ENCODE results near the gene ABCG8. TPM values are rescaled to one million over a fixed set of nuclear protein-coding genes. Genes with fewer than 3 reads are reported as not detected.

ABCG8 gene
- total RNA-seq, 6 experiments from 2014 or later, result 30.1 to 116 (median 49.0) TPM

DNA sequence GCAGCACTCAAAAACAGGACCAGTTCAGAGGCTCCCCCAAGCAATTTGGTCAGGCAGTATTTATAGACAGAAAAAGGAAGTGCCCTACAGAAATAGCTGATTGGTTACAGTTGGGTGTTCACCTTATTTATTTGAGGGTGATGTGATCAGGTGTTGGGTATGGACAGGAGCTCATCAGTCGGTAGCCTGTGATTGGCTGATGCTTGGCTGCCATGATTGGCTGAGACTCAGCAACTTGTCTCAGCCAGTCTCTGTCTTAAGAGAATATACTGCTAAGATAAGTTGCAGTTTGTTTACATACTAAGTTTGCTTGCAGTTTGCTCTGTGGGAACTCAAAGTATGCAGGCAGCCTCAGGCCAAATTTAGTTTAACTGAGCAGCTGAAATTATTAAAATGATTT is 9.4 kb downstream of the ABCG8 start:
- ATAC-seq, result peak in 1 of 4 donors; percentile 7
- no peak for DNase-seq
- H3K27me3 ChIP-seq, result no peaks in the 10 kb centered on the region
- H3K4me1 ChIP-seq, result peaks cover 0 to 65% (median 17%) of the 10 kb centered on the region in 4 donors
- 71% methylated on average over 1 of the region's 1 CpG for WGBS (ENCODE audit: insufficient coverage, low coverage, low lambda C conversion rate, missing lambda C conversion rate)
- no peaks in the 10 kb centered on the region for H3K9me3 ChIP-seq
- TF ChIP-seq, protein P1, sequence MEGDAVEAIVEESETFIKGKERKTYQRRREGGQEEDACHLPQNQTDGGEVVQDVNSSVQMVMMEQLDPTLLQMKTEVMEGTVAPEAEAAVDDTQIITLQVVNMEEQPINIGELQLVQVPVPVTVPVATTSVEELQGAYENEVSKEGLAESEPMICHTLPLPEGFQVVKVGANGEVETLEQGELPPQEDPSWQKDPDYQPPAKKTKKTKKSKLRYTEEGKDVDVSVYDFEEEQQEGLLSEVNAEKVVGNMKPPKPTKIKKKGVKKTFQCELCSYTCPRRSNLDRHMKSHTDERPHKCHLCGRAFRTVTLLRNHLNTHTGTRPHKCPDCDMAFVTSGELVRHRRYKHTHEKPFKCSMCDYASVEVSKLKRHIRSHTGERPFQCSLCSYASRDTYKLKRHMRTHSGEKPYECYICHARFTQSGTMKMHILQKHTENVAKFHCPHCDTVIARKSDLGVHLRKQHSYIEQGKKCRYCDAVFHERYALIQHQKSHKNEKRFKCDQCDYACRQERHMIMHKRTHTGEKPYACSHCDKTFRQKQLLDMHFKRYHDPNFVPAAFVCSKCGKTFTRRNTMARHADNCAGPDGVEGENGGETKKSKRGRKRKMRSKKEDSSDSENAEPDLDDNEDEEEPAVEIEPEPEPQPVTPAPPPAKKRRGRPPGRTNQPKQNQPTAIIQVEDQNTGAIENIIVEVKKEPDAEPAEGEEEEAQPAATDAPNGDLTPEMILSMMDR (IDR thresholded peaks at IDR 0.05), result no peak
- TF ChIP-seq POLR2A (IDR thresholded peaks at IDR 0.05), result no peak
- peaks cover 0 to 57% (median 11%) of the 10 kb centered on the region in 4 donors for H3K36me3 ChIP-seq
- peak overlapping the region in 1 of 3 donors; percentile 95 for H3K27ac ChIP-seq
- intact Hi-C loops (cut with DNase I), result no loop called here
- no peak overlapping the region for H3K4me3 ChIP-seq

DNA sequence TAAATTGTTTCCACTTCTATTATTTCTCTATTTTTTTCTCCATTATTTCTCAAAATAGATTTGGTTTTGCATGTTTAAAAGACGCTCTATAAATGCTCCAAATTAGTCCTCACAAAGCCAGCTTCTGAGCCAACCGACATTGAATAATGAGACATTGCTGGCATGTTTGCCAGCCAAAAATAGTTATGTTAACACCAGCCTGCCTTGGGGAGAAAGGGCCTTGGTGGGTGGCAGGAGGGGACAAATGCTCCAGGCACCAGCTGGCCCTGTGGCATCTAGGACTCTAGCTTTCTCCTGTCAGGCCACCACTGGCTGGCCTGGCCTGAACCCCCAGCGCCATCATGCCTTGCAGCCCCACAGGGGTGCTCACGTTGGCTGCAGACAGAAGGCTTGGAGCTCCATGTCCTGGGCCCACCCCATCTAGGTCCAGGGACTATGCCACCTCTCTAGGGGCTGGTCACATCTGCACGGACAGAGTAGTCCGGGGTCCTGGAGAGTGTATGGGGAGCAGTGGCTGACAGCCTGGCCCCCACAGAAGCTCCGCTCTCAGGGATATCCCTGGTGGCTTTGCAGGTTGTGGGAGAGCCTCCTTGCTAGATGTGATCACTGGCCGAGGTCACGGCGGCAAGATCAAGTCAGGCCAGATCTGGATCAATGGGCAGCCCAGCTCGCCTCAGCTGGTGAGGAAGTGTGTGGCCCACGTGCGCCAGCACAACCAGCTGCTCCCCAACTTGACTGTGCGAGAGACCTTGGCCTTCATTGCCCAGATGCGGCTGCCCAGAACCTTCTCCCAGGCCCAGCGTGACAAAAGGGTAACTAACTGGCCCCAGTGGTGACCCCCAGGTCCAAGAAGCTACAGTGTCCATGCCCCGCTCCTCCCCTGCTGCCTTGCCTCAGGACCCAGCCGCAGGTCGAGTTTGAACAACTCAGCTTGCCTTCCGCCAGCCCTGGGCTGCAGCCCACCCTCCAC is 12.5 kb downstream of the ABCG8 start:
- TF ChIP-seq, protein P1 (IDR thresholded peaks at IDR 0.05), result no peak
- no peak for TF ChIP-seq POLR2A (IDR thresholded peaks at IDR 0.05)
- Histone ChIP-seq H3K9me3 (no peaks in the 10 kb centered on the region), H3K4me1 (peaks cover 0 to 40% (median 8%) of the 10 kb centered on the region in 4 donors), H3K27ac (peak overlapping the region in 1 of 3 donors; percentile 37), H3K4me3 (no peak overlapping the region), H3K36me3 (peaks cover 0 to 70% (median 16%) of the 10 kb centered on the region in 4 donors), H3K27me3 (no peaks in the 10 kb centered on the region)
- ATAC-seq, result no peak
- DNase-seq, result no peak
- intact Hi-C loops (cut with DNase I), result no loop called here
- 68% methylated on average over 4 of the region's 20 CpGs for WGBS (ENCODE audit: insufficient coverage, low coverage, low lambda C conversion rate, missing lambda C conversion rate)

DNA sequence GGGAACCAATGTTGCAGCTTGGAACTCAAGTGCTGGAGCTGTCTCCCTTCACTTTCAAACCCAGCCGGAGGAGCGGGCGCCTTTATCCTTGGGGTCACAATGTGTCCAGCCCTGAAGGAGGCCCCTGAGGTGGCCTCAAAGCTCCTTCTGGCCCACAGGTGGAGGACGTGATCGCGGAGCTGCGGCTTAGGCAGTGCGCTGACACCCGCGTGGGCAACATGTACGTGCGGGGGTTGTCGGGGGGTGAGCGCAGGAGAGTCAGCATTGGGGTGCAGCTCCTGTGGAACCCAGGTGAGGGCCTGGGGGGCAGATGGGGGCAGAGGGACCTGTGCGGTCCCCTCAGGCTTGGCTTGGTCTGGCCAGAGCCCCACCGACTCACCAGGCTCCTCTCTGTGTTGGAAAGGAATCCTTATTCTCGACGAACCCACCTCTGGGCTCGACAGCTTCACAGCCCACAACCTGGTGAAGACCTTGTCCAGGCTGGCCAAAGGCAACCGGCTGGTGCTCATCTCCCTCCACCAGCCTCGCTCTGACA is 13.5 kb downstream of the ABCG8 start:
- intact Hi-C loops (cut with DNase I), result no loop called here
- no peak for ATAC-seq
- WGBS (ENCODE audit: insufficient coverage, low coverage, low lambda C conversion rate, missing lambda C conversion rate), result no CpG with 5 or more reads among the region's 21 CpGs
- H3K27me3 ChIP-seq, result no peaks in the 10 kb centered on the region
- H3K4me3 ChIP-seq, result no peak overlapping the region
- DNase-seq, result no peak
- H3K4me1 ChIP-seq, result peaks cover 0 to 34% (median 6%) of the 10 kb centered on the region in 4 donors
- H3K27ac ChIP-seq, result no peak overlapping the region
- no peaks in the 10 kb centered on the region for H3K9me3 ChIP-seq
- no peak for TF ChIP-seq POLR2A (IDR thresholded peaks at IDR 0.05)
- TF ChIP-seq, protein P1 (IDR thresholded peaks at IDR 0.05), result no peak
- peaks cover 0 to 78% (median 16%) of the 10 kb centered on the region in 4 donors for H3K36me3 ChIP-seq

DNA sequence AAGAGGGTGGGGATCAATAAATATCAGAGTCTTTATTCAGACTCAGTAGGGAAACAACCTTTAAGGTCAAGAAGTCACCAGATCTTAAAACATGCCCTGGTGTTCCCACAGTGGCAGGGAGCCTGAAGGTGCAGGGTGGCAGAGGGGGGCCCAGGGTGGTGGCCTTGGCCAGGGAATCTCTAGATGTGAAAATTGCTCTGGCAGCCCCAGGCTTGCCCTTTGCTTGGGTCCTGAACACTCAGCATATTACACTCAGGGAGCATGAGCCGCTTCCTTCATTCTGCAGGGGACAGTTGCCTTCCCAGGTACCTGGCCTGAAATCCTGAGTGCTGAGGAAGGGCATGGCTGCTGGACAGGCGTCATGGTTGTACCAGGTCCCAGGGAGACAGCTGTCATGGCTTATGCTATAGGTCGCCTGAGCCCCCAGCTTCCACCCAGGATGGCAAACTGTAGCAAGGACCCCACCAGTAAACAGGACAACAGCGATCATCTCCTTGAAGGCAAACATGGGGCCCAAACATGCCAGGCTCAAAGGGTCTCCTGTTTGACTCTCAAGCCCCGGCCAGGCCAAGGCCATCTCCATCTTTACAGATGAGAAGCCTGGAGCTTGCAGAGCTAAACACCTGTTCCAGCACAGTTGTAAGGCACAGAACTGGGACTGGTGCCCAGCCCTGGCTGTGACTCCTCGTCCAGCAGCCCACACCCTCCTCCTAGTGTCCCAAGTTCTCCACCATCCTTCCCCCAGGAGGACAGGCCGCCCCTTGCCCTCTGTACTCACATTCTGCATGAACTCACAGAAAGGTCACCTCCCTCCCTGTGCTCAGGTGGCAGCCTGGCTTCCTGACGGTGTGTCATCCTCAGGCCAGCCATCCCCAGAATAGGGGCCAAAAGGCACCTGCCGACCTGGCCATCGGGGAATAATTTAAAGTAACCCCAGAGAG is 14.6 kb downstream of the ABCG8 start:
- ATAC-seq, result peak; percentile 55 to 90 (median 58)
- Histone ChIP-seq H3K9me3 (no peaks in the 10 kb centered on the region), H3K27ac (peak overlapping the region in 1 of 3 donors; percentile 24), H3K4me3 (no peak overlapping the region), H3K36me3 (peaks cover 0 to 86% (median 13%) of the 10 kb centered on the region in 4 donors), H3K27me3 (no peaks in the 10 kb centered on the region), H3K4me1 (peaks cover 0 to 23% (median under 1%) of the 10 kb centered on the region in 4 donors)
- intact Hi-C loops (cut with DNase I), result no loop called here
- WGBS (ENCODE audit: insufficient coverage, low coverage, low lambda C conversion rate, missing lambda C conversion rate), result 37% methylated on average over 5 of the region's 10 CpGs
- DNase-seq, result peak in 1 of 3 donors; percentile 89
- TF ChIP-seq POLR2A (IDR thresholded peaks at IDR 0.05), result no peak
- TF ChIP-seq, protein P1 (IDR thresholded peaks at IDR 0.05), result no peak
